Measurements from ENCODE around the gene UBASH3A.
A peak's percentile ranks its signal among the peaks of the same experiment; 100 is the strongest.
"Not testable (repeated sequence)": the region's sequence is repeated elsewhere in the genome, so short reads cannot be mapped to it uniquely, and the experiment has no call there.

UBASH3A gene

GRCh38 chr21:42467140-42467983, 63.7 kb downstream of the UBASH3A start:
- Histone ChIP-seq H3K9ac (ENCODE audit: insufficient read length) (no peak overlapping the region), H3K27ac (peak overlapping the region; percentile 81; the same call in 1 of the 2 replicates), H3K4me3 (no peak overlapping the region), H3K36me3 (ENCODE audit: insufficient read depth, low read length) (no peaks in the 10 kb centered on the region), H3K9me3 (ENCODE audit: low read depth, low read length) (no peaks in the 10 kb centered on the region)
- DNase-seq (ENCODE audit: low read depth, low spot score) = no peak
- no peak for TF ChIP-seq EZH2 (IDR thresholded peaks at IDR 0.05)
- TF ChIP-seq POLR2AphosphoS5 (IDR thresholded peaks at IDR 0.05; ENCODE audit: borderline replicate concordance, low read depth, low read length) = no peak
- TF ChIP-seq FOXP2 (optimal IDR thresholded peaks at IDR 0.05; ENCODE audit: control extremely low read depth, extremely low read length, insufficient read depth) = no peak

GRCh38 chr21:42468491-42469131, 64.9 kb downstream of the UBASH3A start:
- H3K9me3 ChIP-seq (ENCODE audit: low read depth, low read length) = no peaks in the 10 kb centered on the region
- no peaks in the 10 kb centered on the region for H3K36me3 ChIP-seq (ENCODE audit: insufficient read depth, low read length)
- H3K4me3 ChIP-seq = 0 out of 2 replicates have a peak overlapping the region, but pooled peaks have one; percentile 9
- no peak for TF ChIP-seq POLR2AphosphoS5 (IDR thresholded peaks at IDR 0.05; ENCODE audit: borderline replicate concordance, low read depth, low read length)
- no peak for TF ChIP-seq EZH2 (IDR thresholded peaks at IDR 0.05)
- TF ChIP-seq FOXP2 (optimal IDR thresholded peaks at IDR 0.05; ENCODE audit: control extremely low read depth, extremely low read length, insufficient read depth) = no peak
- H3K9ac ChIP-seq (ENCODE audit: insufficient read length) = no peak overlapping the region
- H3K27ac ChIP-seq = peak overlapping the region; percentile 81
- DNase-seq (ENCODE audit: low read depth, low spot score) = no peak

GRCh38 chr21:42469272-42469671, 65.6 kb downstream of the UBASH3A start:
- no peak for TF ChIP-seq EZH2 (IDR thresholded peaks at IDR 0.05)
- TF ChIP-seq POLR2AphosphoS5 (IDR thresholded peaks at IDR 0.05; ENCODE audit: borderline replicate concordance, low read depth, low read length) = no peak
- TF ChIP-seq FOXP2 (optimal IDR thresholded peaks at IDR 0.05; ENCODE audit: control extremely low read depth, extremely low read length, insufficient read depth) = no peak
- H3K27ac ChIP-seq = peak overlapping the region; percentile 81
- H3K36me3 ChIP-seq (ENCODE audit: insufficient read depth, low read length) = no peaks in the 10 kb centered on the region
- no peaks in the 10 kb centered on the region for H3K9me3 ChIP-seq (ENCODE audit: low read depth, low read length)
- no peak overlapping the region for H3K4me3 ChIP-seq
- H3K9ac ChIP-seq (ENCODE audit: insufficient read length) = no peak overlapping the region
- no peak for DNase-seq (ENCODE audit: low read depth, low spot score)

GRCh38 chr21:42469726-42470125, 66.0 kb downstream of the UBASH3A start:
- H3K9ac ChIP-seq (ENCODE audit: insufficient read length); H3K27ac ChIP-seq; H3K36me3 ChIP-seq (ENCODE audit: insufficient read depth, low read length); H3K9me3 ChIP-seq (ENCODE audit: low read depth, low read length); H3K4me3 ChIP-seq; DNase-seq (ENCODE audit: low read depth, low spot score): not testable (repeated sequence)

- TF ChIP-seq EZH2 (IDR thresholded peaks at IDR 0.05) (no peak), POLR2AphosphoS5 (IDR thresholded peaks at IDR 0.05; ENCODE audit: borderline replicate concordance, low read depth, low read length) (no peak), FOXP2 (optimal IDR thresholded peaks at IDR 0.05; ENCODE audit: control extremely low read depth, extremely low read length, insufficient read depth) (no peak)
- no peak overlapping the region for H3K27ac ChIP-seq
- no peak for DNase-seq (ENCODE audit: low read depth, low spot score)
- no peaks in the 10 kb centered on the region for H3K36me3 ChIP-seq (ENCODE audit: insufficient read depth, low read length)
- H3K9ac ChIP-seq (ENCODE audit: insufficient read length) = no peak overlapping the region
- H3K4me3 ChIP-seq = no peak overlapping the region
- no peaks in the 10 kb centered on the region for H3K9me3 ChIP-seq (ENCODE audit: low read depth, low read length)
These were observed 67.5 kb downstream of the UBASH3A start for GRCh38 chr21:42471206-42471605.

- TF ChIP-seq POLR2AphosphoS5 (IDR thresholded peaks at IDR 0.05; ENCODE audit: borderline replicate concordance, low read depth, low read length) (no peak), FOXP2 (optimal IDR thresholded peaks at IDR 0.05; ENCODE audit: control extremely low read depth, extremely low read length, insufficient read depth) (no peak), EZH2 (IDR thresholded peaks at IDR 0.05) (no peak)
- no peak overlapping the region for H3K4me3 ChIP-seq
- no peaks in the 10 kb centered on the region for H3K9me3 ChIP-seq (ENCODE audit: low read depth, low read length)
- H3K9ac ChIP-seq (ENCODE audit: insufficient read length) = no peak overlapping the region
- no peak for DNase-seq (ENCODE audit: low read depth, low spot score)
- H3K27ac ChIP-seq = no peak overlapping the region
- no peaks in the 10 kb centered on the region for H3K36me3 ChIP-seq (ENCODE audit: insufficient read depth, low read length)
These were observed 68.1 kb downstream of the UBASH3A start for GRCh38 chr21:42471716-42472330.

GRCh38 chr21:42472521-42472920, 68.8 kb downstream of the UBASH3A start:
- Histone ChIP-seq H3K9ac (ENCODE audit: insufficient read length) (no peak overlapping the region), H3K4me3 (no peak overlapping the region), H3K36me3 (ENCODE audit: insufficient read depth, low read length) (no peaks in the 10 kb centered on the region), H3K27ac (no peak overlapping the region), H3K9me3 (ENCODE audit: low read depth, low read length) (no peaks in the 10 kb centered on the region)
- no peak for DNase-seq (ENCODE audit: low read depth, low spot score)
- TF ChIP-seq EZH2 (IDR thresholded peaks at IDR 0.05) (no peak), FOXP2 (optimal IDR thresholded peaks at IDR 0.05; ENCODE audit: control extremely low read depth, extremely low read length, insufficient read depth) (no peak), POLR2AphosphoS5 (IDR thresholded peaks at IDR 0.05; ENCODE audit: borderline replicate concordance, low read depth, low read length) (no peak)

- no peak overlapping the region for H3K4me3 ChIP-seq
- H3K27ac ChIP-seq = no peak overlapping the region
- TF ChIP-seq EZH2 (IDR thresholded peaks at IDR 0.05) (no peak), FOXP2 (optimal IDR thresholded peaks at IDR 0.05; ENCODE audit: control extremely low read depth, extremely low read length, insufficient read depth) (no peak), POLR2AphosphoS5 (IDR thresholded peaks at IDR 0.05; ENCODE audit: borderline replicate concordance, low read depth, low read length) (no peak)
- no peak overlapping the region for H3K9ac ChIP-seq (ENCODE audit: insufficient read length)
- H3K9me3 ChIP-seq (ENCODE audit: low read depth, low read length) = no peaks in the 10 kb centered on the region
- no peak for DNase-seq (ENCODE audit: low read depth, low spot score)
- no peaks in the 10 kb centered on the region for H3K36me3 ChIP-seq (ENCODE audit: insufficient read depth, low read length)
These were observed 69.9 kb downstream of the UBASH3A start for GRCh38 chr21:42473498-42474042.
